Measurements from ENCODE around the gene GALNT2. TPM values are rescaled to one million over a fixed set of nuclear protein-coding genes. Genes with fewer than 3 reads are reported as not detected.

The GALNT2 gene
- polyA plus RNA-seq, 3 donors from 2014 or later: 18.5 to 30.0 (median 22.5) TPM

- Mint-ChIP-seq H3K27me3 (ENCODE audit: low read depth in 3 of 3) (peaks cover 6 to 9% (median 7%) of the 10 kb centered on the region in 3 donors), H3K9me3 (no peaks in the 10 kb centered on the region), H3K27ac (no peak overlapping the region), H3K36me3 (peaks cover 0 to 3% (median 0%) of the 10 kb centered on the region in 3 donors), H3K4me1 (peaks cover 3 to 12% of the 10 kb centered on the region in 2 donors), H3K4me3 (no peak overlapping the region)
- DNase-seq: no peak
Measured at GRCh38 chr1:230286890-230287269, 219.8 kb downstream of the GALNT2 start.

- Mint-ChIP-seq H3K36me3 (peaks cover 0 to 3% (median 0%) of the 10 kb centered on the region in 3 donors), H3K27me3 (ENCODE audit: low read depth in 3 of 3) (peaks cover 6 to 14% (median 7%) of the 10 kb centered on the region in 3 donors), H3K9me3 (no peaks in the 10 kb centered on the region), H3K27ac (peak overlapping the region in 1 of 6 donors; percentile 10), H3K4me1 (peaks cover 3 to 7% of the 10 kb centered on the region in 2 donors), H3K4me3 (no peak overlapping the region)
- no peak for DNase-seq
Measured at GRCh38 chr1:230287674-230288315, 220.8 kb downstream of the GALNT2 start.

DNA sequence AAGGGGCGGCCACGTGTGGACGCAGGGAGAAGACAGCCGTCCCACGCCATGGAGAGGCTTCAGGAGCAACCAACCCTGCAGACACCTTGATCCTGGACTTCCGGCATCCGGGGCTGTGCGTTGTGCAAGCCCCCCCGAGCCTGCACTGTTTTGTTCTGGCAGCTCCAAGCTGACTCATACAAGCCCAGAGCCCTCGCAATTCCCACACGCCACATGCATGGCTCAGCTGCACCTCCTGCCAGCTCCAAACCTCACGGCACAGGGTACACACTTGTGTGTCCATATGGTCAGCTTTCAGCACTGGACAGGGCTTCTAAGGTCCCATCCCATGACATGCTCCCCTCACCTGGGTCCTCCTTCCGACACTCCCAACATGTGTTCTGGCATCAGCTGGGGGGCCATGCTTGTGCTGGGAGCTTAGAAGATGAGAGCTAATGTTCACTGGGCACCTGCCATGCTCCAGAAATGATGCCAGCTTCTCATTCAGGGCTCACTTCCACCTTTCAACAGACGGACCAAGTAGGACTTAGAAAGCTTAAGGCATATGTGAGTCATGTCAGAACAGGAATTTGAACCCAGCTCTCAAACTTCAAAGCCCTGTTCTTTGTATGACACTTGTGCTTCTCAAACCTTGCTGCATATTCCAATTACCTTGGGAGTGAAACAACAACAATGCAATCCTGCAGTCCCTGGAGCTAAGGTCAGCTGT is 221.8 kb downstream of the GALNT2 start:
- DNase-seq: no peak
- Mint-ChIP-seq H3K4me1 (peaks cover 3 to 7% of the 10 kb centered on the region in 2 donors), H3K27ac (no peak overlapping the region), H3K36me3 (peaks cover 0 to 3% (median 0%) of the 10 kb centered on the region in 3 donors), H3K4me3 (no peak overlapping the region), H3K27me3 (ENCODE audit: low read depth in 3 of 3) (peaks cover 6 to 12% (median 9%) of the 10 kb centered on the region in 3 donors), H3K9me3 (no peaks in the 10 kb centered on the region)

GRCh38 chr1:230289350-230289644 is 222.3 kb downstream of the GALNT2 start:
- Mint-ChIP-seq H3K27ac (no peak overlapping the region), H3K4me3 (no peak overlapping the region), H3K27me3 (ENCODE audit: low read depth in 3 of 3) (peaks cover 6 to 11% (median 9%) of the 10 kb centered on the region in 3 donors), H3K9me3 (no peaks in the 10 kb centered on the region), H3K36me3 (peaks cover 0 to 3% (median 0%) of the 10 kb centered on the region in 3 donors), H3K4me1 (peaks cover 3 to 7% of the 10 kb centered on the region in 2 donors)
- no peak for DNase-seq

DNA sequence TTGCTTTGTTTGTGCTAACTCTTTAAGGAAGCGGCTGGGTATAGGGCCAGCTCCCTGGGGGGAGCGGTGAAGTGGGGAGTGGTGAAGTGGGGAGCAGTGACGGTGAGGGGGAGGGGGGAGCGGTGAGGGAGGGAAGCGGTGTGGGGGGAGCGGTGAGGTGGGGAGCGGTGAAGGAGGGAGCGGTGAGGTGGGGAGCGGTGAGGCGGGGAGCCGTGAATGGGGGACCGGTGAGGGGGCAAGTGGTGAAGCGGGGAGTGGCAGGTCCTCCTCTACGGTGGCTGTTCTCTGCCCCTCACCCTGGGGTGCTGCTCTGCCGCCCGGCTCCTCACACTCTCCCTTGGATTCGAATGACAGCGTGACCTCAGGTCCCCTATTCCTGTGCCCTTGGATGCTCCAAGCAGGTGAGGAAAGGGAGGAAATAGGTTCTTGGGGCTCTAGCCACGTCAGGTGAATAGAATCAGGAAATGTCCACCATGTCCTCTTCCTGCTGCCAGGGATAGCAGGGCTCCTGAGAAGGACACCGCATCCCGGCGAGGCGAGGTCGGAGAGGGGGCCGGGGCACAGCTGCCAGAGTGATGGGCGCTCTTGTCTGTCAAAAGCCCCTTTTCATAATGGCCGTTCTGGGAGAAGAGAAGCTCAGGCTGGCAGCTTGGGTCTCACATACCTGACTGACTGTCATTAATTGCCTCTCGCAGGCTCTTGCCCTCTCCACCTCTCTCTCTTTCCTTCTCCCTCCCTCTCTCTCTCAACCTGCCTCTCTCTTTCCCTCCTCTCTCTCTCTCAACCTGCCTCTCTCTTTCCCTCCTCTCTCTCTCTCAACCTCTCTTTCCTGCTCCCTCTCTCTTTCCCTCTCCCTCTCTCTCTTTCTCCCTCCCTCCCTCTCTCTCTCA is 224.9 kb downstream of the GALNT2 start:
- peak overlapping the region in 2 of 5 donors; percentile 48 to 68 for H3K4me3 Mint-ChIP-seq
- H3K27ac Mint-ChIP-seq: peak overlapping the region in 2 of 6 donors; percentile 53 to 68
- H3K4me1 Mint-ChIP-seq: peaks cover 3 to 7% of the 10 kb centered on the region in 2 donors
- H3K27me3 Mint-ChIP-seq (ENCODE audit: low read depth in 3 of 3): peaks cover 6 to 13% (median 9%) of the 10 kb centered on the region in 3 donors
- H3K36me3 Mint-ChIP-seq: peaks cover 0 to 3% (median 0%) of the 10 kb centered on the region in 3 donors
- H3K9me3 Mint-ChIP-seq: no peaks in the 10 kb centered on the region
- no peak for DNase-seq

DNA sequence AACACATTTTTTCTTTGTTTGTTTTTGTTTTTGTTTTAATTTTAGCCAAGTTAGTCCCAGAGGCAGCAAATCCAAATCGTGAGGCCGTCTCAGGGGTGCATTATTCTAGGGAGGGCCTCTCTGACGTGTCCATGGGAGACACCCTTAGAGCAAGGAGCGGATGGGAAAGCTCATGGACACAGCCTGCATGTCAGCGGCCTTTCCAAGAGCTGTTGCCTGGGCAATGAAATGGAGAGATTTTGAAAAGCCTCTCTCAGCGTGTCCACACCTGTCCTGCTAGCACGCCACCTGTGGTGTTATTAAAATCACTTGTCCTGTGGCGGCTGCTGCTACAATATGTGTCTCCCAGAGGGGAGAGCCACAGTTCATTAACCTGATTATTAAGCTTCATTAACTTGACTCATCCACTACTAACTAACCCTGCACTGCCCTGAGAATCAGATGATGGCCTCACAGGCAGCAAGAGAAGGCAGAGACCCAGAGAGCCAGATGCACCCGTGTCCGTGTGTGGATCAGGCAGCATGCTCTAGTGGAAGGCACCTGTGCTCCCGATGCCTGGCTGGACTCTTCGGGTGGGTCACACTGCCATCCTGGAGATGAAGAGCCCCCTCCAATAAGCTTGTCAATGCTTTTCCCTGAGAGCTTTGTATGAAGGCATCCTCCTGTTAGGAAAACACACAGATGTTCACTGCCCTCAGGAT is 225.8 kb downstream of the GALNT2 start:
- no peak overlapping the region for H3K27ac Mint-ChIP-seq
- no peak for DNase-seq
- peaks cover 0 to 3% (median 0%) of the 10 kb centered on the region in 3 donors for H3K36me3 Mint-ChIP-seq
- H3K9me3 Mint-ChIP-seq: no peaks in the 10 kb centered on the region
- peaks cover 3 to 7% of the 10 kb centered on the region in 2 donors for H3K4me1 Mint-ChIP-seq
- no peak overlapping the region for H3K4me3 Mint-ChIP-seq
- peaks cover 6 to 13% (median 9%) of the 10 kb centered on the region in 3 donors for H3K27me3 Mint-ChIP-seq (ENCODE audit: low read depth in 3 of 3)

- Mint-ChIP-seq H3K36me3 (peaks cover 0 to 3% (median 0%) of the 10 kb centered on the region in 3 donors), H3K4me1 (peaks cover 3 to 7% of the 10 kb centered on the region in 2 donors), H3K27me3 (ENCODE audit: low read depth in 3 of 3) (peaks cover 4 to 13% (median 9%) of the 10 kb centered on the region in 3 donors), H3K4me3 (no peak overlapping the region), H3K9me3 (no peaks in the 10 kb centered on the region), H3K27ac (no peak overlapping the region)
- DNase-seq: no peak
Measured at GRCh38 chr1:230293390-230293700, 226.3 kb downstream of the GALNT2 start.

DNA sequence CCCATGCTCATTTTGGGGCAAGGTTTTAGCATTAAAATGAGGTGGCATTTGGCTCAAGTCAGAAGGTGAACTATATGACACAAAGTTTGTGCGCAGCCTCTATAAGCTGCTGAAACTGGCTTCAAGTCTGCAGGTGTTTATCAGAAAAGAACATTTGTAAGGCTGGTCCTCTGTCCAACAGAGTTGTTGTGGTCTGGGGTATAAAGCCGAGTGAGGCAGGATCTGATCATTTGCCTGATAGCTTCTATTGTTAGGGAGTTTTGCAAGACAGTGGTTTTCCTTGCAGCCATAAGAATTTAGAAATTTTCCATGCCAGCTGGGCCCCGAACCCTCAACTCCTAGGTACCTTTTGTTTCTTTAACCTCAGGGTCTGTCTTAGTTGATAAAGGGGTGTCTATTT is 228.3 kb downstream of the GALNT2 start:
- H3K4me1 Mint-ChIP-seq: peaks cover 3 to 7% of the 10 kb centered on the region in 2 donors
- H3K27me3 Mint-ChIP-seq (ENCODE audit: low read depth in 3 of 3): peaks cover 4 to 13% (median 10%) of the 10 kb centered on the region in 3 donors
- H3K9me3 Mint-ChIP-seq: no peaks in the 10 kb centered on the region
- H3K36me3 Mint-ChIP-seq: peaks cover 0 to 3% (median 0%) of the 10 kb centered on the region in 3 donors
- H3K27ac Mint-ChIP-seq: no peak overlapping the region
- no peak for DNase-seq
- no peak overlapping the region for H3K4me3 Mint-ChIP-seq

DNA sequence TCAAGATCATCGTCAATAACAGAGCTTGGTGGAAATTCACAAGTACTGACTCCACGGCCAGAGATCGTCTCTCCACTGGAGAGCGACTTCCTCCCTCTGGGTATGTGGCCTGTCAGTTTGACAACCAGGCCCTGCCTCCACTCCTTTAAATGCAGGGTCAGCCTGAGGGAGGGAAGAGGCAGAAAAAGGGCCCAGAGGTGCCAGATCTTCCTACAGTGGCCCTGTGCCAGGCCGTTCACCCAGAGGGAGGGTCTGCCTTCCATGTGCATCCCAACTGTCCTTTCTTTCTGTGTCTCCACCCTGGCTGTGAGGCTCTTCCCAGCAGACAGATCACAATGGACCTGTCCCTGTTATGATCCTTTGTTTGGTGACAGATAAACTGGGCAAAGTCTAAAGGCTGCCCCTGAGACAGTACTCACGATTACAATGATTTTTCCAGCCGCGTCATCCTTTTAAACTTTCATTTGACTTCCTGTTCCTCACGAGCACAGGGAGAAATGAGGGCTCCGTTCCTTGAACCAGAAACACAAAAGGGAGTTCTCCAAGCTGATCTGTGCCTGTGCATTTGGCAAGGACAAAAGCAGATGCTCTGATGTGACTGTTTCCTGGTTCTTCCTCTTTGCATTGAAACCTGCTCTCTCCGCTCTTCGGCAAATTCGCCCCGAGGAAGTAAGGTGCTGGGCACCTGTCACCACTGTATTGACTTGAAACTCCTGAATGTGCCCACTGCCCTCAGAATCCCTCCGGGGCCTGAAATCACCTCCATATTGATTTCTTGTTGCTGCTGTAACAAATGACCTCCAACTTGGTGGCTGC is 232.4 kb downstream of the GALNT2 start:
- H3K36me3 Mint-ChIP-seq: no peaks in the 10 kb centered on the region
- H3K9me3 Mint-ChIP-seq: no peaks in the 10 kb centered on the region
- H3K4me3 Mint-ChIP-seq: no peak overlapping the region
- H3K27ac Mint-ChIP-seq: no peak overlapping the region
- no peak for DNase-seq
- H3K4me1 Mint-ChIP-seq: no peaks in the 10 kb centered on the region
- peaks cover 2 to 3% (median 2%) of the 10 kb centered on the region in 3 donors for H3K27me3 Mint-ChIP-seq (ENCODE audit: low read depth in 3 of 3)

GRCh38 chr1:230300322-230301301 is 233.6 kb downstream of the GALNT2 start:
- Mint-ChIP-seq H3K27ac (no peak overlapping the region), H3K36me3 (no peaks in the 10 kb centered on the region), H3K4me3 (no peak overlapping the region), H3K27me3 (ENCODE audit: low read depth in 3 of 3) (peaks cover 0 to 2% (median 2%) of the 10 kb centered on the region in 3 donors), H3K9me3 (no peaks in the 10 kb centered on the region), H3K4me1 (no peaks in the 10 kb centered on the region)
- DNase-seq: no peak

- no peaks in the 10 kb centered on the region for H3K4me1 Mint-ChIP-seq
- no peak overlapping the region for H3K4me3 Mint-ChIP-seq
- DNase-seq: no peak
- no peaks in the 10 kb centered on the region for H3K36me3 Mint-ChIP-seq
- peaks cover 0 to 2% (median 2%) of the 10 kb centered on the region in 3 donors for H3K27me3 Mint-ChIP-seq (ENCODE audit: low read depth in 3 of 3)
- H3K27ac Mint-ChIP-seq: no peak overlapping the region
- H3K9me3 Mint-ChIP-seq: no peaks in the 10 kb centered on the region
Measured at GRCh38 chr1:230301322-230301721, 234.3 kb downstream of the GALNT2 start.

DNA sequence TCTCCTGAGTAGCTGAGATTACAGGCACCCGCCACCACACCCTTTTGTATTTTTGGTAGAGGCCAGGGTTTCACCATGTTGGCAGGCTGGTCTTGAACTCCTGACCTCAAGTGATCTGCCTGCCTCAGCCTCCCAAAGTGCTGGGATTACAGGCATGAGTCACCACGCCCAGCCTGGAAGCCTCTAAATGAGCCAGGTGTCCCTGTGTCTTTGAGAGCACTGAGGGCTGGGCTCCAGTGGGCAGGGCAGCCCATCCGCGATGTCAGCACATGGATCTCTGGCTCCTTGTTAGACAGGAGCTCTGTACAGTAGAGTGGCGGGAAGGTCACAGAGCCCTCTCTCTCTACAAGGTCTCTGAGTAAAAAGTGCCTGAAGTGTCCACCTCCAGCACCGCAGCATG is 234.8 kb downstream of the GALNT2 start:
- no peaks in the 10 kb centered on the region for H3K9me3 Mint-ChIP-seq
- H3K27ac Mint-ChIP-seq: no peak overlapping the region
- H3K36me3 Mint-ChIP-seq: no peaks in the 10 kb centered on the region
- H3K4me1 Mint-ChIP-seq: no peaks in the 10 kb centered on the region
- H3K27me3 Mint-ChIP-seq (ENCODE audit: low read depth in 3 of 3): peaks cover 0 to 2% (median 2%) of the 10 kb centered on the region in 3 donors
- no peak overlapping the region for H3K4me3 Mint-ChIP-seq
- DNase-seq: no peak
